Common myeloid progenitor, CD34-positive (primary cell): ENCODE results near the gene TRMT1.
A peak's percentile ranks its signal among the peaks of the same experiment; 100 is the strongest.

Experiments
- CTCF ChIA-PET: fragments of 350-600 bp; sonication (Branson Sonifier 250); formaldehyde crosslinking; loops from one replicate; lab custom pipeline; 2021; ENCODE audit warnings: antibody characterized with exemption; lab: Charles Lee
- POLR2A ChIA-PET: fragments of 350-600 bp; sonication (Branson Sonifier 250); formaldehyde crosslinking; loops from one replicate; lab custom pipeline; 2021; ENCODE audit warnings: antibody characterized with exemption; lab: Charles Lee
- DNase-seq, 3 donors: peaks; one replicate each; pipeline versions ENCODE4 v3.0.0 to v3.0.0-alpha.2; 2013
- H3K27ac ChIP-seq, 2 experiments: 1 replicate in 1 of 2; 2 replicates in 1 of 2; pipeline ENCODE4 v1.7.0; 2013; ENCODE audit warnings: inconsistent platforms in 2 of 2, low read length in 2 of 2, mild to moderate bottlenecking in 2 of 2, low read depth in 1 of 2, moderate library complexity in 1 of 2; ENCODE audit not compliant: severe bottlenecking in 2 of 2, insufficient read depth in 1 of 2, poor library complexity in 1 of 2
- H3K27me3 ChIP-seq, 5 experiments: replicated peaks in 2 of 5; 1 replicate in 3 of 5; 2 replicates in 2 of 5; pipeline versions ENCODE4 v1.6.1 to v1.7.0; 2013; ENCODE audit warnings: low read length in 4 of 5, mild to moderate bottlenecking in 2 of 5, moderate library complexity in 2 of 5, inconsistent platforms in 1 of 5; ENCODE audit not compliant: insufficient read depth in 5 of 5, control insufficient read depth in 4 of 5
- H3K36me3 ChIP-seq, 4 experiments: 1 replicate in 2 of 4; 2 replicates in 2 of 4; pipeline versions ENCODE4 v1.6.1 to v1.7.0; 2013; ENCODE audit warnings: low read length in 3 of 4, control low read depth in 1 of 4, mild to moderate bottlenecking in 1 of 4; ENCODE audit not compliant: control insufficient read depth in 4 of 4, insufficient read depth in 4 of 4
- H3K4me1 ChIP-seq, 4 experiments: 1 replicate in 3 of 4; 2 replicates in 1 of 4; pipeline versions ENCODE4 v1.6.1 to v1.7.1; 2013; ENCODE audit warnings: low read length in 3 of 4, mild to moderate bottlenecking in 3 of 4, control low read depth in 1 of 4, inconsistent platforms in 1 of 4, moderate library complexity in 1 of 4; ENCODE audit not compliant: control insufficient read depth in 4 of 4, insufficient read depth in 4 of 4; ENCODE audit errors: control extremely low read depth in 1 of 4
- H3K4me3 ChIP-seq, 7 experiments: 1 replicate in 4 of 7; 2 replicates in 3 of 7; pipeline versions ENCODE4 v1.5.1 to v1.7.0; 2013; ENCODE audit warnings: mild to moderate bottlenecking in 7 of 7, low read length in 6 of 7, moderate library complexity in 6 of 7, inconsistent platforms in 2 of 7, low read depth in 2 of 7, control low read depth in 1 of 7; ENCODE audit not compliant: insufficient read depth in 4 of 7, control insufficient read depth in 1 of 7; ENCODE audit errors: extremely low read depth in 1 of 7
- H3K9me3 ChIP-seq, 5 experiments: 1 replicate in 4 of 5; 2 replicates in 1 of 5; pipeline versions ENCODE4 v1.6.1 to v1.7.1; 2013; ENCODE audit warnings: low read length in 4 of 5, mild to moderate bottlenecking in 2 of 5, inconsistent platforms in 1 of 5, low read depth in 1 of 5, moderate library complexity in 1 of 5; ENCODE audit not compliant: control insufficient read depth in 4 of 5, insufficient read depth in 2 of 5; ENCODE audit errors: control extremely low read depth in 1 of 5
- WGBS: methylation state at CpG from one replicate; pipeline ENCODE4 v1.1.5; 2013; ENCODE audit not compliant: insufficient coverage; 5-methylcytosine and 5-hydroxymethylcytosine counted together

Gene TRMT1

DNA sequence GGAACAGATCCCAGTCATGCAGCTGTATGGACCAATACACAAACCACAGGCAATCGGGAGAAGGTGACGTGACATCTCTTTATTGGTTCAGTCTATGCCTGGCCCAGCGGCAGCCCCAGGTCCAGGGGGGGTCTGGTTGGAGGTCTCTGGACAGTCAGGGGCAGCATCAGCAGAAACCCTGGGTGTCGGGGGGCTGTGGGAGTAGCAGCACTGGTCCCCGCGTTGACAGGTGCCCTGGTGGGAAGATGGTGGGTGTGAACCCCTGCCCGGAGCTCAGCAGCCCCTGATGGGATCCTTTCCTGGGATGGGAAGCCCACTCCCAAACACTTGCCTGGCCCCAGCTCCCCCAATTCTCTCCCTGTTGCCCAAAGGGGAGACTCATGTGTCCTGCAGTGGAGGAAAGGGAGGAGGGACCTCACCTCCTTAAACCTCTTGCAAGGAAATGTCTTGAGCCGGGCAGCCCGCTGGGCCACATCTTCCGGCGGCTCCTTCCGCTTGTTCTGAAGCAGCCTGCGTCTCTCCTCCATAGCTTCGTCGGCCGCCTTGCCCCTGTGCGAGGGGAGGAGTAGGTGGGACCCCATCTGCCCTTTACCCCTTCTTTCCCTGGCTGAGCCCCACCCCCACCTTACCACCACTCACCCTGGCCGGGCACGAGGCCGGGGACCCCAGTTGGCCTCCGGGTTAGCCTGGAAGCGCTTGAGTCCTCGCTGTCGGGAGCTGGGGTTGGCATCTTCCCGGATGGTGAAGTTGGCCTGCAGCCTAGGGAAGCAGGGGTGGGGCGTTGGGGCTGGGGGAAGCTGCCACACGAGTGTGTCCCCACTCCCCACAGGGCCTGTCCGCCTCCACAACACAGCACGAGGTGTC, 11.5 kb downstream of the TRMT1 start:
- CTCF ChIA-PET, result interaction anchor here (0.8 to 4.2 kb wide), 13 partner anchors 8 to 127 kb away, joined by 3 to 25 read pairs (median 4); partner anchors contain the start of genes IER2, NACC1, STX10 and TRMT1
- Histone ChIP-seq H3K27me3 (no peaks in the 10 kb centered on the region), H3K4me3 (peak overlapping the region in 6 of 7 experiments; percentile 1 to 98 (median 66)), H3K4me1 (peaks cover 0 to 55% (median 46%) of the 10 kb centered on the region in 4 experiments), H3K9me3 (no peaks in the 10 kb centered on the region), H3K36me3 (peaks cover 3 to 37% (median 16%) of the 10 kb centered on the region in 4 experiments), H3K27ac (peak overlapping the region; percentile 56 to 95)
- POLR2A ChIA-PET, result interaction anchor here (0.6 to 9.5 kb wide), 8 partner anchors 8 to 730 kb away, joined by 3 to 156 read pairs (median 6); partner anchors contain the start of genes CALR, IER2, NACC1 and STX10
- DNase-seq, result peak in 2 of 3 donors; percentile 70 to 75
- 7% methylated on average over 11 of the region's 29 CpGs for WGBS

GRCh38 chr19:13104360-13104847, 12.1 kb downstream of the TRMT1 start:
- H3K36me3 ChIP-seq, result peaks cover under 1 to 37% (median 14%) of the 10 kb centered on the region in 4 experiments
- DNase-seq, result peak; percentile 98 to 100 (median 99)
- POLR2A ChIA-PET, result interaction anchor here (0.7 to 9.5 kb wide), 10 partner anchors 8 to 167 kb away, joined by 3 to 156 read pairs (median 4); partner anchors contain the start of genes CALR, IER2, NACC1 and STX10
- 0% methylated on average over 21 of the region's 33 CpGs for WGBS
- H3K4me3 ChIP-seq, result peak overlapping the region in 6 of 7 experiments; percentile 1 to 100 (median 78)
- peak overlapping the region; percentile 90 to 95 for H3K27ac ChIP-seq
- H3K27me3 ChIP-seq, result no peaks in the 10 kb centered on the region
- peaks cover 3 to 62% (median 52%) of the 10 kb centered on the region in 4 experiments for H3K4me1 ChIP-seq
- CTCF ChIA-PET, result interaction anchor here (1.0 to 4.2 kb wide), 10 partner anchors 9 to 65 kb away, joined by 3 to 25 read pairs (median 4); partner anchors contain the start of genes IER2, NACC1, STX10 and TRMT1
- no peaks in the 10 kb centered on the region for H3K9me3 ChIP-seq

DNA sequence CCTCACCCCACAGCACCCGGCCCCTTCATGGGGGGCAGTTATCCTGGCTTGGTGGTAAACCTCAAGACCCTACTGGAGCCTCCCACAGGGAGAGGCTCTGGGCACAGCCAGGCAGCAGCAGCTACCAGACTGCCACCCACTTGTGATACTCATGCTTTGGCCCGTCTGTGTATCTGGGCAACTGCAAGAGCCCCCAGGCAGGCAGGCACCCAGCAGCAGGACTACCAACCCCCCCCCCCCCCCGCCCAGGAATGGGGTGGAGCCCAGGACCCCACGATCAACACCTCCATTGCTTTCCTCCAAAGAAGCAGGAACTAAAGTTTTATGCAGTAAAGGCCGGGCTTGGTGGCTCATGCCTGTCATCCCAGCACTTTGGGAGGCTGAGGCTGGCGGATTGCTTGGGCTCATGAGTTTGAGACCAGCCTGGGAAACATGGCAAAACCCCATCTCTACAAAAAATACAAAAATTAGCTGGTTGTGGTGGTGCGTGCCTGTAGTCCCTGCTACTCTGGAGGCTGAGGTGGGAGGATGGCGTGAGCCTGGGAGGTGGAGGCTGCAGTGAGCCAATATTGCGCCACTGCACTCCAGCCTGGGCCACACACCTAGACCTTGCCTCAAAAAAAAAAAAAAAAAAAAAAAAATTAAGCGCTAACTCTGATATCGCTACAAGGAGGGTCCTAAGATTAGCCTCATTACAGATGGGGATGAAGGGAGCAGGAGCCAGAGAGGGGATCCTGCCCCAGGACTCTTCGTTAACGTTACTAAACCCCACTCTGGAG, 12.8 kb downstream of the TRMT1 start:
- H3K4me3 ChIP-seq, result peak overlapping the region in 6 of 7 experiments; percentile 51 to 100 (median 96)
- 4% methylated on average over 5 of the region's 13 CpGs for WGBS
- H3K27me3 ChIP-seq, result no peaks in the 10 kb centered on the region
- DNase-seq, result peak in 2 of 3 donors; percentile 55 to 76
- ChIA-PET POLR2A (interaction anchor here (0.7 to 9.5 kb wide), 10 partner anchors 8 to 166 kb away, joined by 3 to 156 read pairs (median 4); partner anchors contain the start of genes CALR, IER2, NACC1 and STX10), CTCF (interaction anchor here (1.1 to 4.2 kb wide), 8 partner anchors 8 to 66 kb away, joined by 3 to 25 read pairs (median 4); partner anchors contain the start of genes IER2, NACC1, STX10 and TRMT1)
- peak overlapping the region; percentile 90 to 95 for H3K27ac ChIP-seq
- peaks cover 0 to 36% (median 13%) of the 10 kb centered on the region in 4 experiments for H3K36me3 ChIP-seq
- peaks cover 3 to 68% (median 57%) of the 10 kb centered on the region in 4 experiments for H3K4me1 ChIP-seq
- H3K9me3 ChIP-seq, result no peaks in the 10 kb centered on the region

DNA sequence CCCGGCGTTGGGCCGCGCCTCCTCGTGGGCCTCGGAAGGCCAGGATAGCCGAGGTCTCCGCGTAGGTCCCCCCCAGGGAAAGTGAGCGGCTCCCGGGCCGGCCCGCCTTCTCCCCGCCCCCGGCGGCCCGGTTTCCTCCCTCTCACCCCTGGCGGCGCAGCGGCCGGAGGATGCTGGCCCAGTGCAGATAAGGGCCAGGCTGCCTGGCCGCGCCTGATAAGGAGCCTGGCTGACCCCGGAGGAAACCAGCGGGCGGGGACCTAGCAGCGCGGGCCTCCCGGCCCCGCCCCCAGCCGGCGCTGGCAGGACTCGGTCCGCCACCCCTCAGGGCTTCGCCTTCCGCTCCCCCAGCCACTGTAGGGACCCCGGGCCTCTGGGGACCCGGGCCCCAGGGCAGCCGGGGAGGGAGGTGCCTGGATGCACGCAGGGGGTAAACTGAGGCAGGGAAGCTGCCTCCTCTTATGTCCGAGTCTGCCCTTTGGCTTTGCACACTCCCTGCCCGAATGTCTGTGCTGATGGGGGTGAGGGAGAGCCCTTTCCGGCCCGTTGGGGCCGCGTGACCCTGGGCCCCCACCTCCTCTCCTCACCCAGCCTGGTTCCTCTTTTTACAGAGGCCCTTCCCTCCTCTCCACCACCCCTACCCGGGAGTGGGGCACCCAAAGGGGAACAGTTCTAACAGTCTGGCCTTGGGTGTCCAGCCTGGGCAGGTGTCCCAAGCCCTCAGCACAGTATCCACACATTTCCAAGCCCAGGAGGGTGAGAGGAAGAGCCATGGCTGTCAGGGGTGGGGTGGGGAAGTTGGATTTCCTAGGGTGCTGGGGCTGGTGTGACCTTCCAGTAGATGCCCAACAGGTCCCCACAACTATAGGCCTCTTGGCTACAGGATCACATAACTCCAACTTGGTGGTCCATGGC, 13.6 kb downstream of the TRMT1 start, which contains the start of gene LYL1:
TSS of gene LYL1 (minus strand) at position 193 of the 915 bp plus-strand sequence. CDS start 1,687 bp downstream, outside the sequence.
- H3K27me3 ChIP-seq, result no peaks in the 10 kb centered on the region
- DNase-seq, result peak; percentile 97 to 98 (median 98)
- H3K4me3 ChIP-seq, result peak within 1 kb of the TSS; percentile 79 to 100 (median 94)
- peaks cover 3 to 73% (median 58%) of the 10 kb centered on the region in 4 experiments for H3K4me1 ChIP-seq
- WGBS, result 0% methylated on average over 35 of the region's 47 CpGs
- ChIA-PET POLR2A (interaction anchor here (0.8 to 9.5 kb wide), 7 partner anchors 15 to 165 kb away, joined by 3 to 156 read pairs (median 4); partner anchors contain the start of genes CALR, IER2, NACC1 and STX10), CTCF (interaction anchor here (1.3 to 4.2 kb wide), 3 partner anchors 13 to 89 kb away, joined by 3 to 25 read pairs (median 3); partner anchors contain the start of genes IER2, NACC1, STX10 and TRMT1)
- H3K36me3 ChIP-seq, result peaks cover 0 to 37% (median 13%) of the 10 kb centered on the region in 4 experiments
- no peaks in the 10 kb centered on the region for H3K9me3 ChIP-seq
- H3K27ac ChIP-seq, result peak within 1 kb of the TSS; percentile 90 to 95

DNA sequence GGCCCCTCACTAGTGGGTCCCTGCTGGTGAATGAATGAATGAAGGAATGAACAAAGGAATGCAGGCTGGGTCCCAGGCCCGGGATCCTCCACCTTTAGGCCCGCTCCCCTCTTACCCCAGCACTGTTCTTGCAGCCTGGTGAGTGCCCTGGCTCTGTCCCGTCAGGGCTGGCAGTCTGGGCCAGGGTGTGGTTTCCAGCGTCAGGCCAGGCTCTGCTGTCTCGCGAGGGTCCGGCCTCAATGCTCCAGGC, 14.2 kb downstream of the TRMT1 start:
- peaks cover 0 to 32% (median 11%) of the 10 kb centered on the region in 4 experiments for H3K36me3 ChIP-seq
- CTCF ChIA-PET, result interaction anchor here (1.5 to 1.6 kb wide), 2 partner anchors 53 to 89 kb away, joined by 3 to 6 read pairs; no protein-coding TSS in a partner anchor
- POLR2A ChIA-PET, result interaction anchor here (0.8 to 9.5 kb wide), 4 partner anchors 16 to 165 kb away, joined by 3 to 156 read pairs (median 3); partner anchors contain the start of genes CALR, IER2, NACC1 and STX10
- H3K27ac ChIP-seq, result peak overlapping the region; percentile 80 to 95
- no peak for DNase-seq
- no peaks in the 10 kb centered on the region for H3K9me3 ChIP-seq
- H3K4me1 ChIP-seq, result peaks cover 3 to 73% (median 59%) of the 10 kb centered on the region in 4 experiments
- WGBS, result 0% methylated on average over 7 of the region's 7 CpGs
- H3K4me3 ChIP-seq, result peak overlapping the region; percentile 79 to 100 (median 94)
- H3K27me3 ChIP-seq, result no peaks in the 10 kb centered on the region
